ENCODE data around the gene MKNK1. TPM values are rescaled to one million over a fixed set of nuclear protein-coding genes. Genes with fewer than 3 reads are reported as not detected.
A peak's percentile ranks its signal among the peaks of the same experiment; 100 is the strongest.

MKNK1 gene
- total RNA-seq, 1 donor from 2014 or later: 61.1 TPM

GRCh38 chr1:46517010-46517600 is 87.0 kb downstream of the MKNK1 start:
- peak; percentile 93 for DNase-seq
- Histone ChIP-seq H3K4me3 (no peak overlapping the region), H3K27me3 (no peaks in the 10 kb centered on the region), H3K9me3 (no peaks in the 10 kb centered on the region), H3K36me3 (no peaks in the 10 kb centered on the region), H3K27ac (no peak overlapping the region), H3K4me1 (peaks cover 2% of the 10 kb centered on the region)
- peak; percentile 90 for ATAC-seq
- no peak for TF ChIP-seq CTCF (IDR thresholded peaks at IDR 0.05)
- intact Hi-C loops (cut with DNase I): no loop called here

DNA sequence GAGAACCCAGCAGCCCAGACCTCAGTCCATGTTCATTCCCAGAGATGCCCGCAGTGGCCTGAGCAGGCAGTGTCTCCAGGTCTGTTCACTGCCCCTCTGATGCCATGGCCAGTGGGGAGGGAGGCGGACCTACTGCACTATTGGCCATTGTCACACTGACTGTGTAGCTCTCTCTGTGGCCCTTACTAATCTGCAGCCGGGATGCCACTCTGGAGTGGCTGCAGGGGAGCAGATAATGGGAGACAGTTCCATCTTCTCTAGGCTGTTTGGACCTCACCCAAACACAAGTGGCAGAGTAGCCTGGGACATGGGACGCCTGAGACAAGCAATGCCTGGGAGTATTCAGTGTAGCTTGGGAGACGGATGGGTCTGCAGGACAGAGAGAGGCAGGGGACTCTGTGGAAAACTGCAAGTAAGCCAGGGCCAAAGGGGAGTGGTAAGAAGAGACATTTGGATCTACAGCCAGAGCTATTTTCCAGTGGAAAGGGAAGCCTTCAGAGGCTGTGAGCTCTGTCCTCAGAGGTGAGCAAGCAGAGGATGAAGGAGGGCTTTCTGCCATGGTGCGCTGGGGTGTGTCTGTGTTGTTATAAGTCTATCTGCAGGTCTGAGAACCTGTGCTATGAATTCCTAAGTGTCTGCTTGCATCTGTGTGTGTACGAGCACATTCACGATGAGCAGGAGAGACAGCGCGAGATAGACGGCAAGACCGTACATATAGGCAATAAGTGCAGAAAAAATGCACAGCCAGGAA is 87.7 kb downstream of the MKNK1 start:
- no peaks in the 10 kb centered on the region for H3K27me3 ChIP-seq
- no peaks in the 10 kb centered on the region for H3K36me3 ChIP-seq
- no peaks in the 10 kb centered on the region for H3K4me1 ChIP-seq
- DNase-seq (no peak), ATAC-seq (no peak)
- TF ChIP-seq CTCF (IDR thresholded peaks at IDR 0.05): no peak
- no peak overlapping the region for H3K27ac ChIP-seq
- H3K4me3 ChIP-seq: no peak overlapping the region
- intact Hi-C loops (cut with DNase I): no loop called here
- no peaks in the 10 kb centered on the region for H3K9me3 ChIP-seq

GRCh38 chr1:46515576-46515975 is 88.5 kb downstream of the MKNK1 start:
- DNase-seq: no peak
- intact Hi-C loops (cut with DNase I): no loop called here

GRCh38 chr1:46513536-46513935 is 90.5 kb downstream of the MKNK1 start:
- no peak for ATAC-seq
- no peaks in the 10 kb centered on the region for H3K4me1 ChIP-seq
- no peaks in the 10 kb centered on the region for H3K9me3 ChIP-seq
- no peak overlapping the region for H3K27ac ChIP-seq
- intact Hi-C loops (cut with DNase I): no loop called here
- no peaks in the 10 kb centered on the region for H3K27me3 ChIP-seq
- TF ChIP-seq CTCF (IDR thresholded peaks at IDR 0.05): no peak
- no peak overlapping the region for H3K4me3 ChIP-seq
- no peak for DNase-seq
- H3K36me3 ChIP-seq: no peaks in the 10 kb centered on the region

More at GRCh38 chr1:46515576-46515975, 88.5 kb downstream of the MKNK1 start:
- Histone ChIP-seq H3K9me3 (no peaks in the 10 kb centered on the region), H3K27me3 (no peaks in the 10 kb centered on the region), H3K27ac (no peak overlapping the region), H3K4me3 (no peak overlapping the region), H3K4me1 (no peaks in the 10 kb centered on the region), H3K36me3 (no peaks in the 10 kb centered on the region)
- no peak for TF ChIP-seq CTCF (IDR thresholded peaks at IDR 0.05)
- ATAC-seq: no peak

DNA sequence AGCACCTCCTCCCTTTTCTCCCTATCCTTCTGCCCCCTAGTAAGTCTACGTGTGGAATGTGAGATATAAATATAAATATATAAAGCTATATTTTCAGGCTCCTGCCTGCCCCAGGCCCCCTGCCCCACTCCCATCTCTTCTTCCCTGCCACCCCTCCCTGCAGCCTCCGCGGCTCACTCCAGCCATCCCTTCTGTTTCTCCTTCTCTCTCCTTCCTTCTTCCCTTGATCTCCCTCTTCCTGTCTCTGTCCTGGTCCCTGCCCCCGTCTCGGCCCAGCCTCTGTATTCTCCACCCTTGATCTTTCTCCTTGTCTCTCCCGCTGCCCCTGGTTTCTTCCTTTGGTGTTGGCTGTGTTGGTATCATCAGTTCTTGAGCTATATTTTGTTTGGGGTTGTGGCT is 91.3 kb downstream of the MKNK1 start:
- Histone ChIP-seq H3K27ac (no peak overlapping the region), H3K9me3 (no peaks in the 10 kb centered on the region), H3K4me1 (no peaks in the 10 kb centered on the region), H3K27me3 (no peaks in the 10 kb centered on the region), H3K36me3 (no peaks in the 10 kb centered on the region), H3K4me3 (no peak overlapping the region)
- DNase-seq (no peak), ATAC-seq (no peak)
- no peak for TF ChIP-seq CTCF (IDR thresholded peaks at IDR 0.05)
- intact Hi-C loops (cut with DNase I): no loop called here
